NCI-H128 (cell line): ENCODE measurements around the gene VSTM2L.

Experiments
- DNase-seq: peaks from one replicate; lab custom pipeline; 2025; ENCODE audit not compliant: unreplicated experiment; lab: John Stamatoyannopoulos, UW

The VSTM2L gene

GRCh38 chr20:37986873-37987601, 84.1 kb downstream of the VSTM2L start:
- no peak for DNase-seq

GRCh38 chr20:37987602-37988290, 84.8 kb downstream of the VSTM2L start:
- no peak for DNase-seq

- DNase-seq, result no peak
Measured at GRCh38 chr20:37988306-37988954, 85.5 kb downstream of the VSTM2L start.

GRCh38 chr20:37989601-37990295, 86.8 kb downstream of the VSTM2L start:
- DNase-seq, result no peak

- DNase-seq, result no peak
Measured at GRCh38 chr20:37990571-37991151, 87.7 kb downstream of the VSTM2L start.

GRCh38 chr20:37991157-37991866, 88.4 kb downstream of the VSTM2L start:
- DNase-seq, result no peak

GRCh38 chr20:37991908-37992307, 89.0 kb downstream of the VSTM2L start:
- no peak for DNase-seq

- no peak for DNase-seq
Measured at GRCh38 chr20:37992802-37993409, 90.0 kb downstream of the VSTM2L start.

GRCh38 chr20:37994512-37994911, 91.6 kb downstream of the VSTM2L start:
- DNase-seq, result no peak
